Astrocyte (in vitro differentiated cells and primary cell): ENCODE measurements around the gene TMEM37. TPM values are rescaled to one million over a fixed set of nuclear protein-coding genes. Genes with fewer than 3 reads are reported as not detected.

Source experiments
- DNase-seq: peaks from one replicate; pipeline ENCODE4 v3.0.0-alpha.2; 2010; ENCODE audit warnings: low read depth
- FAIRE-seq: peaks from 2 replicates; lab custom pipeline; 2011; peaks lifted over from hg19 to GRCh38; lab: Jason Lieb, UNC
- H2AFZ ChIP-seq: 2 replicates; pipeline ENCODE4 v1.6.0; 2012; ENCODE audit warnings: low read depth, low read length, inconsistent platforms
- H3K27ac ChIP-seq: 2 replicates; pipeline ENCODE4 v1.5.1; 2011; ENCODE audit warnings: low read depth, low read length, inconsistent platforms
- H3K27me3 ChIP-seq: 2 replicates; pipeline ENCODE4 v1.6.0; 2011; ENCODE audit warnings: low read length, inconsistent platforms; ENCODE audit not compliant: insufficient read depth
- H3K36me3 ChIP-seq: 2 replicates; pipeline ENCODE4 v1.5.1; 2011; ENCODE audit warnings: low read length, inconsistent platforms; ENCODE audit not compliant: insufficient read depth
- H3K4me1 ChIP-seq: 2 replicates; pipeline ENCODE4 v1.5.1; 2011; ENCODE audit warnings: low read length, inconsistent platforms; ENCODE audit not compliant: insufficient read depth
- H3K4me2 ChIP-seq: 2 replicates; pipeline ENCODE4 v1.6.0; 2012; ENCODE audit warnings: low read length, inconsistent platforms
- H3K4me3 ChIP-seq: 2 replicates; pipeline ENCODE4 v1.5.1; 2011; ENCODE audit warnings: low read depth, mild to moderate bottlenecking, low read length, inconsistent platforms; ENCODE audit not compliant: insufficient read depth
- H3K79me2 ChIP-seq: 2 replicates; pipeline ENCODE4 v1.6.0; 2012; ENCODE audit warnings: mild to moderate bottlenecking, low read length, inconsistent platforms; ENCODE audit not compliant: insufficient read depth
- H3K9ac ChIP-seq: 2 replicates; pipeline ENCODE4 v1.6.0; 2012; ENCODE audit warnings: mild to moderate bottlenecking, low read length, inconsistent platforms
- H3K9me3 ChIP-seq: 2 replicates; pipeline ENCODE4 v1.5.1; 2012; ENCODE audit warnings: low read depth, mild to moderate bottlenecking, low read length, inconsistent platforms; ENCODE audit not compliant: insufficient read depth
- H4K20me1 ChIP-seq: 2 replicates; pipeline ENCODE4 v1.6.0; 2012; ENCODE audit warnings: low read length, inconsistent platforms; ENCODE audit not compliant: insufficient read depth
- H3K27ac Mint-ChIP-seq: one replicate; pipeline ENCODE4 v1.8.0; 2021; ENCODE audit warnings: mild to moderate bottlenecking, mixed read lengths; ENCODE audit not compliant: unreplicated experiment
- H3K27me3 Mint-ChIP-seq: one replicate; pipeline ENCODE4 v1.8.0; 2021; ENCODE audit warnings: low read depth, mixed read lengths; ENCODE audit not compliant: unreplicated experiment
- H3K36me3 Mint-ChIP-seq: one replicate; pipeline ENCODE4 v1.8.0; 2021; ENCODE audit warnings: low read depth, mixed read lengths; ENCODE audit not compliant: unreplicated experiment
- H3K4me1 Mint-ChIP-seq: one replicate; pipeline ENCODE4 v1.8.0; 2021; ENCODE audit warnings: low read depth, mixed read lengths; ENCODE audit not compliant: unreplicated experiment
- H3K4me3 Mint-ChIP-seq: one replicate; pipeline ENCODE4 v1.8.0; 2021; ENCODE audit warnings: mild to moderate bottlenecking, moderate library complexity, mixed read lengths; ENCODE audit not compliant: unreplicated experiment
- H3K9me3 Mint-ChIP-seq: one replicate; pipeline ENCODE4 v1.8.0; 2021; ENCODE audit warnings: mild to moderate bottlenecking, mixed read lengths; ENCODE audit not compliant: unreplicated experiment
- EZH2 ChIP-seq: IDR thresholded peaks from 2 replicates; pipeline ENCODE4 v1.6.1; 2012; ENCODE audit warnings: mild to moderate bottlenecking, low read length, inconsistent platforms; ENCODE audit not compliant: insufficient read depth
- total RNA-seq: library from RNA; stranded (reverse); gene quantifications from 2 replicates; pipeline ENCODE4 v1.2.1, GENCODE V29; 2021
- TF ChIP-seq, protein P1 (sequence below): IDR thresholded peaks from 2 replicates; pipeline ENCODE4 v1.5.1; 2011; ENCODE audit warnings: low read depth, mild to moderate bottlenecking, inconsistent platforms, low read length, moderate library complexity; ENCODE audit not compliant: insufficient read depth

TMEM37 gene
- total RNA-seq, 1 donor from 2014 or later = 1.6 TPM

DNA sequence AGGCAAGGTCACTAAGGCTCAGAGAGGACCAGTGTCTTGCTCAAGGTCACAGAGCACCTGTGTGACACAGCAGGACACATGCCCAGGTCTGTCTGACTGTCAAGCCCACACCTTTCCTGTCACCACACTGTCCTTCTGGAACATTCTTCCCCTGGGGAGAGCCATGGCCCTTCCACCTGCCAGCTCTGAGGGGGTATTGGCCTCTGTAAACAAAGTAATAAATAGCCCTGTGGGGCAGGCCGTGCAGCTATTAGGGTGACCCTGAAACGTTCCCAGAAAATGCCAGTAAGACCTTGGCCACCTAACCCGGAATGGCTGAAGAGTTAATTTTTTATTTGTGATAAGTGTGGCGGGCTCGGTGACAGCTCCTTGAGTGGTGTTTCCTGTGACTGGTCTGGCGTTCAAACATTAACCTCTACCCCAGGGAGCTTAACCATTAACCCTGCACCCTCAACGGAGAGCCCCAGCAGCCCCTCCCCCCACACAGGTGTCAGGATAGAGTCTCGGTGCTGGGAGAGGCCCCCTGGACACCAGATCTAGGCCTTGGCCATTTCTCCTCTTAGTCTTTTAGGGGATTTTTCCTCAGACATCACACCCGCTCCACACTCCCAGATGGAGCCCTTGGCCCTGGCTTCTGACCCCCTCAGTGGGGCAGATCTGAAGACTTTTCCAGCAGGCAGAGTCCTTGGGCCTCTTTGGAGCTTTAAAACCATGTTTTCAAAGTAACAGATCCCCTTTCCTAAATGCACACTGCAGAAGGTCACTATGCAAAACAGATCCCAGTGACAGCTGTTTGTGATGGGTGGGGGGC is 56.0 kb downstream of the TMEM37 start:
- no peak overlapping the region for H3K9ac ChIP-seq
- Mint-ChIP-seq H3K4me3 (no peak overlapping the region), H3K36me3 (no peaks in the 10 kb centered on the region), H3K4me1 (peaks cover 61% of the 10 kb centered on the region), H3K27me3 (peaks cover 5% of the 10 kb centered on the region), H3K9me3 (no peaks in the 10 kb centered on the region), H3K27ac (peak overlapping the region; percentile 78)
- FAIRE-seq = no peak
- H2AFZ ChIP-seq = no peak overlapping the region
- no peak overlapping the region for H3K4me2 ChIP-seq
- H3K9me3 ChIP-seq = no peaks in the 10 kb centered on the region
- no peak for TF ChIP-seq EZH2
- TF ChIP-seq, protein P1, sequence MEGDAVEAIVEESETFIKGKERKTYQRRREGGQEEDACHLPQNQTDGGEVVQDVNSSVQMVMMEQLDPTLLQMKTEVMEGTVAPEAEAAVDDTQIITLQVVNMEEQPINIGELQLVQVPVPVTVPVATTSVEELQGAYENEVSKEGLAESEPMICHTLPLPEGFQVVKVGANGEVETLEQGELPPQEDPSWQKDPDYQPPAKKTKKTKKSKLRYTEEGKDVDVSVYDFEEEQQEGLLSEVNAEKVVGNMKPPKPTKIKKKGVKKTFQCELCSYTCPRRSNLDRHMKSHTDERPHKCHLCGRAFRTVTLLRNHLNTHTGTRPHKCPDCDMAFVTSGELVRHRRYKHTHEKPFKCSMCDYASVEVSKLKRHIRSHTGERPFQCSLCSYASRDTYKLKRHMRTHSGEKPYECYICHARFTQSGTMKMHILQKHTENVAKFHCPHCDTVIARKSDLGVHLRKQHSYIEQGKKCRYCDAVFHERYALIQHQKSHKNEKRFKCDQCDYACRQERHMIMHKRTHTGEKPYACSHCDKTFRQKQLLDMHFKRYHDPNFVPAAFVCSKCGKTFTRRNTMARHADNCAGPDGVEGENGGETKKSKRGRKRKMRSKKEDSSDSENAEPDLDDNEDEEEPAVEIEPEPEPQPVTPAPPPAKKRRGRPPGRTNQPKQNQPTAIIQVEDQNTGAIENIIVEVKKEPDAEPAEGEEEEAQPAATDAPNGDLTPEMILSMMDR = no peak
- H3K27ac ChIP-seq = no peak overlapping the region
- H3K79me2 ChIP-seq = no peaks in the 10 kb centered on the region
- no peak overlapping the region for H3K4me3 ChIP-seq
- H3K36me3 ChIP-seq = no peaks in the 10 kb centered on the region
- H3K4me1 ChIP-seq = peaks cover 6% of the 10 kb centered on the region
- no peaks in the 10 kb centered on the region for H3K27me3 ChIP-seq
- H4K20me1 ChIP-seq = no peaks in the 10 kb centered on the region
- DNase-seq = no peak

Other genes with a start within 250 kb of the TMEM37 start
- gene STEAP3, start 208.0 kb upstream of the TMEM37 start, total RNA-seq = 38.8 and 43.1 TPM in 2 replicates
- 8.1 and 9.2 TPM in 2 replicates for gene C2orf76, start 65.0 kb upstream of the TMEM37 start, total RNA-seq
- gene DBI, start 64.9 kb upstream of the TMEM37 start, total RNA-seq = 101 and 126 TPM in 2 replicates
- gene SCTR, start 92.6 kb downstream of the TMEM37 start, total RNA-seq = not detected in 2 replicates
- gene CFAP221, start 112.6 kb downstream of the TMEM37 start, total RNA-seq = 0.29 and 0.61 TPM in 2 replicates
- 10.6 and 11.4 TPM in 2 replicates for gene TMEM177, start 247.3 kb downstream of the TMEM37 start, total RNA-seq